Calu3 (cell line): ENCODE data around the gene CDRT4. TPM values are rescaled to one million over a fixed set of nuclear protein-coding genes. Genes with fewer than 3 reads are reported as not detected.

Source experiments
- BruUV-seq: library from RNA; stranded (reverse); fragments of 400-500 nt; replicated peaks from 2 replicates; lab custom pipeline; 2021; lab: Mats Ljungman, UMichigan
- CTCF ChIA-PET: fragments of 300-600 bp; sonication (Branson Sonifier 250); formaldehyde crosslinking; loops from one replicate; lab custom pipeline; 2022; ENCODE audit warnings: antibody characterized with exemption; lab: Charles Lee
- DNase-seq: peaks from one replicate; pipeline ENCODE4 v3.0.0; 2022
- H3K27ac Mint-ChIP-seq: one replicate; pipeline ENCODE4 v1.8.0; 2022; ENCODE audit warnings: mixed read lengths; ENCODE audit not compliant: unreplicated experiment
- H3K27me3 Mint-ChIP-seq: one replicate; pipeline ENCODE4 v1.8.0; 2022; ENCODE audit warnings: mixed read lengths; ENCODE audit not compliant: unreplicated experiment
- H3K36me3 Mint-ChIP-seq: one replicate; pipeline ENCODE4 v1.8.0; 2022; ENCODE audit warnings: mild to moderate bottlenecking, moderate library complexity, mixed read lengths; ENCODE audit not compliant: insufficient read depth, unreplicated experiment
- H3K4me1 Mint-ChIP-seq: one replicate; pipeline ENCODE4 v1.8.0; 2022; ENCODE audit warnings: mild to moderate bottlenecking, low read depth, mixed read lengths; ENCODE audit not compliant: unreplicated experiment
- H3K4me3 Mint-ChIP-seq: one replicate; pipeline ENCODE4 v1.8.0; 2022; ENCODE audit warnings: mild to moderate bottlenecking, low read depth, moderate library complexity, mixed read lengths; ENCODE audit not compliant: unreplicated experiment
- H3K9me3 Mint-ChIP-seq: one replicate; pipeline ENCODE4 v1.8.0; 2022; ENCODE audit warnings: low read depth, mixed read lengths; ENCODE audit not compliant: unreplicated experiment
- intact Hi-C: fragments of 100-400 bp; cut with micrococcal nuclease; formaldehyde crosslinking; loops from one replicate; pipeline ENCODE4 v1.10.0; 2022; ENCODE audit not compliant: unreplicated experiment
- total RNA-seq: library from RNA; stranded (reverse); gene quantifications from 2 replicates; pipeline ENCODE4 v1.2.3, GENCODE V29; 2022
- TF ChIP-seq, protein P1 (sequence below): fragments of 200-600 bp; IDR thresholded peaks from one replicate; pipeline ENCODE4 v1.8.0; 2022; ENCODE audit warnings: antibody characterized with exemption; ENCODE audit not compliant: unreplicated experiment

The CDRT4 gene
- total RNA-seq, 1 experiment from 2014 or later = 2.8 TPM

GRCh38 chr17:15485045-15485444 is 17.6 kb upstream of the CDRT4 start:
- TF ChIP-seq, protein P1, sequence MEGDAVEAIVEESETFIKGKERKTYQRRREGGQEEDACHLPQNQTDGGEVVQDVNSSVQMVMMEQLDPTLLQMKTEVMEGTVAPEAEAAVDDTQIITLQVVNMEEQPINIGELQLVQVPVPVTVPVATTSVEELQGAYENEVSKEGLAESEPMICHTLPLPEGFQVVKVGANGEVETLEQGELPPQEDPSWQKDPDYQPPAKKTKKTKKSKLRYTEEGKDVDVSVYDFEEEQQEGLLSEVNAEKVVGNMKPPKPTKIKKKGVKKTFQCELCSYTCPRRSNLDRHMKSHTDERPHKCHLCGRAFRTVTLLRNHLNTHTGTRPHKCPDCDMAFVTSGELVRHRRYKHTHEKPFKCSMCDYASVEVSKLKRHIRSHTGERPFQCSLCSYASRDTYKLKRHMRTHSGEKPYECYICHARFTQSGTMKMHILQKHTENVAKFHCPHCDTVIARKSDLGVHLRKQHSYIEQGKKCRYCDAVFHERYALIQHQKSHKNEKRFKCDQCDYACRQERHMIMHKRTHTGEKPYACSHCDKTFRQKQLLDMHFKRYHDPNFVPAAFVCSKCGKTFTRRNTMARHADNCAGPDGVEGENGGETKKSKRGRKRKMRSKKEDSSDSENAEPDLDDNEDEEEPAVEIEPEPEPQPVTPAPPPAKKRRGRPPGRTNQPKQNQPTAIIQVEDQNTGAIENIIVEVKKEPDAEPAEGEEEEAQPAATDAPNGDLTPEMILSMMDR = no peak
- BruUV-seq = no TSS peak
- Mint-ChIP-seq H3K36me3 (peaks cover 5% of the 10 kb centered on the region), H3K27ac (no peak overlapping the region), H3K4me3 (no peak overlapping the region), H3K9me3 (peaks cover 2% of the 10 kb centered on the region), H3K27me3 (no peaks in the 10 kb centered on the region), H3K4me1 (no peaks in the 10 kb centered on the region)
- DNase-seq = no peak
- intact Hi-C loops = no loop called here
- CTCF ChIA-PET = no interaction called here

- BruUV-seq = no TSS peak
- Mint-ChIP-seq H3K27me3 (no peaks in the 10 kb centered on the region), H3K4me1 (no peaks in the 10 kb centered on the region), H3K36me3 (peaks cover 5% of the 10 kb centered on the region), H3K9me3 (peaks cover 2% of the 10 kb centered on the region), H3K4me3 (no peak overlapping the region), H3K27ac (no peak overlapping the region)
- CTCF ChIA-PET = no interaction called here
- intact Hi-C loops = no loop called here
- DNase-seq = no peak
- TF ChIP-seq, protein P1 = no peak
These were observed 16.0 kb upstream of the CDRT4 start for GRCh38 chr17:15483431-15483830.

DNA sequence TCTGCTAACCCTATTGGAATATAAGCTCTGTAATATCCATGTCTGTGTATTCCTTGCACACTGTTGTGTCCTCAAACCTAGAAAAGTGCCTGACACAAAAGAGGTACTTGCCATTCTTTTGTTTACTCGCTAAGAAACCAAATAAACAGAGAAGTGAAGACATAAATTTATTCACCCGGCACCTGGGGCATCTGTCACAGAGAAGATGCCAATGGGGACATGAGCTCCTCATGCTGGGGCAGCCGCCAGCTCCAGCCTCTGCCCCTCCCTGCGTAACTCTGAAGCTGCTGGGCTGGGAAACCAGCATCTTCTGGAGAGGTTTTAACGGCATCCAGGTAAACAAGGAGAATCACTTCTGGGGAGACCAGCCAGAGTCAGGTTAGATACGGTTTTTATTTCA is 15.1 kb upstream of the CDRT4 start:
- no peak overlapping the region for H3K4me3 Mint-ChIP-seq
- TF ChIP-seq, protein P1 = no peak

GRCh38 chr17:15481481-15481880 is 14.1 kb upstream of the CDRT4 start:
- H3K27ac Mint-ChIP-seq = no peak overlapping the region
- no peaks in the 10 kb centered on the region for H3K27me3 Mint-ChIP-seq
- TF ChIP-seq, protein P1 = no peak
- no peaks in the 10 kb centered on the region for H3K36me3 Mint-ChIP-seq
- intact Hi-C loops = no loop called here
- CTCF ChIA-PET = no interaction called here
- H3K4me3 Mint-ChIP-seq = no peak overlapping the region
- DNase-seq = no peak
- H3K4me1 Mint-ChIP-seq = no peaks in the 10 kb centered on the region
- no peaks in the 10 kb centered on the region for H3K9me3 Mint-ChIP-seq
- no TSS peak for BruUV-seq

More for the DNA sequence above, 15.1 kb upstream of the CDRT4 start:
- Mint-ChIP-seq H3K9me3 (peaks cover under 1% of the 10 kb centered on the region), H3K4me1 (no peaks in the 10 kb centered on the region), H3K27me3 (no peaks in the 10 kb centered on the region), H3K27ac (no peak overlapping the region), H3K36me3 (peaks cover 1% of the 10 kb centered on the region)
- no peak for DNase-seq
- CTCF ChIA-PET = no interaction called here
- intact Hi-C loops = no loop called here
- no TSS peak for BruUV-seq

DNA sequence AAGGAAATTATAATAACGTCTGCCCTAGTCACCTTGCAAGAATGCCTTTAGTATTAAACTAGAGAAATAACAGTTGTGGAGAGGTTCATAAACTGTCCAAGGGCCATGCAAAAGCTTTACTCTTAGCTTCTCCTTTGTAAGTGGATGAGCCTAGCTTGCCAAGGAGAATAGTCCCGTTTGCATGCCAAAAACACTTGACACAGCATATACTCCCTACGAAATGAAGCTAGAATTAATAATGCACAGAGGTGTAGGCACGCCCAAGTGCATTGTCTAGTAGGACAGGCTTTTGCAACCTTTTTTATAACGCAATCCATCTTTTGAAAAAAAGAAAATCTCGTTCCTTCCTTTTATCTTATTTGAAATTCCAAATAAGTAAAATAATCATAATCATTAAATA is 12.8 kb upstream of the CDRT4 start:
- no peak for DNase-seq
- H3K4me3 Mint-ChIP-seq = no peak overlapping the region
- H3K27ac Mint-ChIP-seq = no peak overlapping the region

More for the DNA sequence above, 12.8 kb upstream of the CDRT4 start:
- no peaks in the 10 kb centered on the region for H3K9me3 Mint-ChIP-seq
- no peaks in the 10 kb centered on the region for H3K27me3 Mint-ChIP-seq
- H3K36me3 Mint-ChIP-seq = no peaks in the 10 kb centered on the region
- TF ChIP-seq, protein P1 = no peak
- CTCF ChIA-PET = no interaction called here
- intact Hi-C loops = no loop called here
- H3K4me1 Mint-ChIP-seq = no peaks in the 10 kb centered on the region
- no TSS peak for BruUV-seq
